H9 (cell line): ENCODE results near the gene SEBOX. TPM values are rescaled to one million over a fixed set of nuclear protein-coding genes. Genes with fewer than 3 reads are reported as not detected.
A peak's percentile ranks its signal among the peaks of the same experiment; 100 is the strongest.

Source experiments
- DNase-seq: peaks from one replicate; pipeline ENCODE4 v3.0.0-alpha.2; 2017
- H2AFZ ChIP-seq: one replicate; pipeline ENCODE4 v1.6.1; 2013; ENCODE audit warnings: mild to moderate bottlenecking, low read length, control low read depth, moderate library complexity
- H2AK5ac ChIP-seq: 2 replicates; pipeline ENCODE4 v1.6.1; 2013; ENCODE audit warnings: low read length, control low read depth, mixed read lengths; ENCODE audit not compliant: insufficient read length
- H2BK120ac ChIP-seq: one replicate; pipeline ENCODE4 v1.6.1; 2013; ENCODE audit warnings: low read depth, mild to moderate bottlenecking, low read length, control low read depth, inconsistent platforms; ENCODE audit not compliant: poor library complexity, severe bottlenecking
- H2BK12ac ChIP-seq: 2 replicates; pipeline ENCODE4 v1.6.1; 2013; ENCODE audit warnings: low read length, control low read depth, mixed read lengths, low read depth; ENCODE audit not compliant: insufficient read length
- H2BK15ac ChIP-seq: 2 replicates; pipeline ENCODE4 v1.6.1; 2013; ENCODE audit warnings: low read depth, low read length, control low read depth
- H2BK20ac ChIP-seq: one replicate; pipeline ENCODE4 v1.6.1; 2013; ENCODE audit warnings: low read depth, mild to moderate bottlenecking, low read length, control low read depth, inconsistent platforms; ENCODE audit not compliant: poor library complexity, severe bottlenecking
- H2BK5ac ChIP-seq: 2 replicates; pipeline ENCODE4 v1.6.1; 2013; ENCODE audit warnings: low read length, control low read depth, mixed read lengths; ENCODE audit not compliant: insufficient read length
- H3K14ac ChIP-seq: 2 replicates; pipeline ENCODE4 v1.6.1; 2013; ENCODE audit warnings: low read length, control low read depth; ENCODE audit not compliant: insufficient read depth
- H3K18ac ChIP-seq: 2 replicates; pipeline ENCODE4 v1.6.1; 2013; ENCODE audit warnings: low read depth, mild to moderate bottlenecking, mixed read lengths, low read length, control low read depth; ENCODE audit not compliant: insufficient read length
- H3K23ac ChIP-seq: 2 replicates; pipeline ENCODE4 v1.6.1; 2013; ENCODE audit warnings: low read length, control low read depth, mixed read lengths, low read depth; ENCODE audit not compliant: insufficient read length
- H3K23me2 ChIP-seq: 2 replicates; pipeline ENCODE4 v1.6.1; 2013; ENCODE audit warnings: low read depth, mild to moderate bottlenecking, mixed read lengths, low read length, control low read depth; ENCODE audit not compliant: insufficient read length, poor library complexity, severe bottlenecking
- H3K27ac ChIP-seq: 2 replicates; pipeline ENCODE4 v1.5.1; 2013; ENCODE audit warnings: low read length, control low read depth, mixed read lengths, low read depth; ENCODE audit not compliant: insufficient read length
- H3K27me3 ChIP-seq: 2 replicates; pipeline ENCODE4 v1.6.1; 2013; ENCODE audit warnings: low read length, control low read depth, inconsistent platforms; ENCODE audit not compliant: insufficient read depth
- H3K4ac ChIP-seq: 2 replicates; pipeline ENCODE4 v1.6.1; 2013; ENCODE audit warnings: low read depth, mild to moderate bottlenecking, control low read depth, inconsistent platforms, low read length, moderate library complexity
- H3K4me1 ChIP-seq: 2 replicates; pipeline ENCODE4 v1.6.1; 2013; ENCODE audit warnings: low read length, control low read depth, inconsistent platforms; ENCODE audit not compliant: insufficient read depth
- H3K4me2 ChIP-seq: 2 replicates; pipeline ENCODE4 v1.6.1; 2013; ENCODE audit warnings: low read length, control low read depth, mixed read lengths; ENCODE audit not compliant: insufficient read length, insufficient read depth
- H3K56ac ChIP-seq: 2 replicates; pipeline ENCODE4 v1.6.1; 2013; ENCODE audit warnings: low read depth, mild to moderate bottlenecking, mixed read lengths, low read length, control low read depth; ENCODE audit not compliant: insufficient read length
- H3K79me1 ChIP-seq: 2 replicates; pipeline ENCODE4 v1.6.1; 2013; ENCODE audit warnings: low read depth, mild to moderate bottlenecking, moderate library complexity, low read length, control low read depth, inconsistent platforms; ENCODE audit not compliant: insufficient read depth, poor library complexity, severe bottlenecking
- H3K79me2 ChIP-seq: 2 replicates; pipeline ENCODE4 v1.6.1; 2013; ENCODE audit warnings: low read length, control low read depth, inconsistent platforms; ENCODE audit not compliant: insufficient read depth
- H3K9ac ChIP-seq: 2 replicates; pipeline ENCODE4 v1.6.1; 2013; ENCODE audit warnings: low read length, control low read depth, mixed read lengths; ENCODE audit not compliant: insufficient read length; ENCODE audit errors: extremely low read depth
- H3K9me3 ChIP-seq: one replicate; pipeline ENCODE4 v1.6.1; 2013; ENCODE audit warnings: low read depth, low read length, inconsistent platforms; ENCODE audit not compliant: control insufficient read depth
- H3T11ph ChIP-seq: one replicate; pipeline ENCODE4 v1.6.1; 2013; ENCODE audit warnings: mild to moderate bottlenecking, low read length, control low read depth, inconsistent platforms
- H4K20me1 ChIP-seq: one replicate; pipeline ENCODE4 v1.6.1; 2013; ENCODE audit not compliant: control insufficient read depth, insufficient read length, insufficient read depth
- H4K5ac ChIP-seq: 2 replicates; pipeline ENCODE4 v1.6.1; 2013; ENCODE audit warnings: low read depth, mild to moderate bottlenecking, mixed read lengths, low read length, control low read depth; ENCODE audit not compliant: insufficient read length
- H4K8ac ChIP-seq: replicated peaks from 2 replicates; pipeline ENCODE4 v1.6.1; 2013; ENCODE audit warnings: low read length, control low read depth, mixed read lengths, low read depth; ENCODE audit not compliant: insufficient read length
- H4K91ac ChIP-seq: 2 replicates; pipeline ENCODE4 v1.6.1; 2013; ENCODE audit warnings: low read depth, mild to moderate bottlenecking, moderate library complexity, mixed read lengths, low read length, control low read depth; ENCODE audit not compliant: insufficient read length
- H3K27ac Mint-ChIP-seq, 3 experiments: 2 replicates in 2 of 3; 3 replicates in 1 of 3; pipeline ENCODE4 v1.8.0; 2020 to 2021; ENCODE audit warnings: mixed read lengths in 3 of 3, mild to moderate bottlenecking in 1 of 3, moderate library complexity in 1 of 3
- H3K27me3 Mint-ChIP-seq: 2 replicates; pipeline ENCODE4 v1.8.0; 2021; ENCODE audit warnings: low read depth, mild to moderate bottlenecking, moderate library complexity, mixed read lengths
- H3K36me3 Mint-ChIP-seq, 3 experiments: 2 replicates in 2 of 3; 3 replicates in 1 of 3; pipeline ENCODE4 v1.8.0; 2020 to 2021; ENCODE audit warnings: low read depth in 3 of 3, mixed read lengths in 3 of 3; ENCODE audit not compliant: insufficient read depth in 1 of 3
- H3K4me1 Mint-ChIP-seq, 2 experiments: 2 replicates each; pipeline ENCODE4 v1.8.0; 2020; ENCODE audit warnings: mixed read lengths in 2 of 2
- H3K4me3 Mint-ChIP-seq, 2 experiments: 2 replicates in 1 of 2; 3 replicates in 1 of 2; pipeline ENCODE4 v1.8.0; 2020 to 2021; ENCODE audit warnings: mild to moderate bottlenecking in 2 of 2, mixed read lengths in 2 of 2, moderate library complexity in 1 of 2
- H3K9me3 Mint-ChIP-seq, 2 experiments: 2 replicates in 1 of 2; 3 replicates in 1 of 2; pipeline ENCODE4 v1.8.0; 2020; ENCODE audit warnings: mild to moderate bottlenecking in 2 of 2, mixed read lengths in 2 of 2, moderate library complexity in 1 of 2
- WGBS: extraction: QIAGEN DNeasy Blood & Tissue Kit; methylation state at CpG from one replicate; pipeline ENCODE4 v1.1.7; 2013; ENCODE audit warnings: missing lambda C conversion rate, low lambda C conversion rate, mixed read lengths; ENCODE audit not compliant: insufficient read length; ENCODE audit errors: extremely low coverage; 5-methylcytosine and 5-hydroxymethylcytosine counted together
- total RNA-seq: library from RNA; stranded (reverse); gene quantifications from 2 replicates; pipeline ENCODE4 v1.2.1, GENCODE V29; 2021
- TF ChIP-seq, protein P1 (sequence below): fragments of 200-600 bp; sonication (generic); conservative IDR thresholded peaks from 3 replicates; pipeline ENCODE4 v1.8.0; 2021; ENCODE audit warnings: antibody characterized with exemption, mild to moderate bottlenecking

Gene SEBOX
- total RNA-seq, 1 experiment from 2014 or later, result not detected

DNA sequence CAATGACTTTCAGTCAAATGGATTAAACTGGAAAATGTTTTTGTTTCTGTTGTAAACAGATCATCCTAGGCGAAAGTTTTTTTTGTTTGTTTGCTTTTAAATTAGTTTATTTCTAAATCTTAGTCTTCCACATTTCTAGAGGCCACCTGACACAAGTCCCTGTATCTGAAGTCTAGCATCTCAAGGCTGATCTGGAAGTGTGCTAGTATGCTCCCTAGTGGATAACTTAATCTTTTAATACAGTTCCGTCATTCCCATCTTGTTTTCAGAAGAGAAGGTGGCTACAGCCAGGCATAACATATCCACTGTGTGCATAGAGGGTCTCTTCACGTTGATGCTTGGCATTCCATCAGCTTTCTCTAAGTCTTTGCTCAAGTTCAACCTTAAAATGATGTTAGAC is 37.3 kb downstream of the SEBOX start:
- H3K14ac ChIP-seq, result no peak overlapping the region
- no peak overlapping the region for H4K5ac ChIP-seq
- H3K9me3 ChIP-seq, result no peaks in the 10 kb centered on the region
- H3K18ac ChIP-seq, result no peak overlapping the region
- TF ChIP-seq, protein P1, sequence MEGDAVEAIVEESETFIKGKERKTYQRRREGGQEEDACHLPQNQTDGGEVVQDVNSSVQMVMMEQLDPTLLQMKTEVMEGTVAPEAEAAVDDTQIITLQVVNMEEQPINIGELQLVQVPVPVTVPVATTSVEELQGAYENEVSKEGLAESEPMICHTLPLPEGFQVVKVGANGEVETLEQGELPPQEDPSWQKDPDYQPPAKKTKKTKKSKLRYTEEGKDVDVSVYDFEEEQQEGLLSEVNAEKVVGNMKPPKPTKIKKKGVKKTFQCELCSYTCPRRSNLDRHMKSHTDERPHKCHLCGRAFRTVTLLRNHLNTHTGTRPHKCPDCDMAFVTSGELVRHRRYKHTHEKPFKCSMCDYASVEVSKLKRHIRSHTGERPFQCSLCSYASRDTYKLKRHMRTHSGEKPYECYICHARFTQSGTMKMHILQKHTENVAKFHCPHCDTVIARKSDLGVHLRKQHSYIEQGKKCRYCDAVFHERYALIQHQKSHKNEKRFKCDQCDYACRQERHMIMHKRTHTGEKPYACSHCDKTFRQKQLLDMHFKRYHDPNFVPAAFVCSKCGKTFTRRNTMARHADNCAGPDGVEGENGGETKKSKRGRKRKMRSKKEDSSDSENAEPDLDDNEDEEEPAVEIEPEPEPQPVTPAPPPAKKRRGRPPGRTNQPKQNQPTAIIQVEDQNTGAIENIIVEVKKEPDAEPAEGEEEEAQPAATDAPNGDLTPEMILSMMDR, result 0 out of 3 replicates have a peak, but pooled peaks have one; percentile 9
- no peak overlapping the region for H4K8ac ChIP-seq
- H3K23ac ChIP-seq, result no peak overlapping the region
- H3K79me1 ChIP-seq, result peaks cover 9% of the 10 kb centered on the region
- H3K4me3 Mint-ChIP-seq, result no peak overlapping the region
- H3K4me1 Mint-ChIP-seq, result peaks cover 5 to 6% of the 10 kb centered on the region in 2 experiments
- H2AK5ac ChIP-seq, result no peak overlapping the region
- H3K27me3 Mint-ChIP-seq, result no peaks in the 10 kb centered on the region
- H2AFZ ChIP-seq, result no peak overlapping the region
- H3T11ph ChIP-seq, result no peak overlapping the region
- H3K27ac Mint-ChIP-seq, result no peak overlapping the region
- no peak overlapping the region for H2BK15ac ChIP-seq
- H2BK12ac ChIP-seq, result no peak overlapping the region
- WGBS, result no CpG with 5 or more reads among the region's 3 CpGs
- H4K20me1 ChIP-seq, result peaks cover 3% of the 10 kb centered on the region
- no peak overlapping the region for H2BK20ac ChIP-seq
- H3K9me3 Mint-ChIP-seq, result no peaks in the 10 kb centered on the region
- H2BK5ac ChIP-seq, result no peak overlapping the region
- no peaks in the 10 kb centered on the region for H3K27me3 ChIP-seq
- H4K91ac ChIP-seq, result no peak overlapping the region
- no peak overlapping the region for H2BK120ac ChIP-seq
- no peak overlapping the region for H3K27ac ChIP-seq
- no peak overlapping the region for H3K9ac ChIP-seq
- H3K23me2 ChIP-seq, result no peaks in the 10 kb centered on the region
- peaks cover 22 to 44% (median 40%) of the 10 kb centered on the region in 3 experiments; a peak in 6 of 7 replicates for H3K36me3 Mint-ChIP-seq
- H3K4me2 ChIP-seq, result no peak overlapping the region
- DNase-seq, result peak; percentile 18
- H3K4me1 ChIP-seq, result no peaks in the 10 kb centered on the region
- peaks cover 23% of the 10 kb centered on the region; the same call in 1 of the 2 replicates for H3K79me2 ChIP-seq
- H3K56ac ChIP-seq, result no peak overlapping the region
- no peak overlapping the region for H3K4ac ChIP-seq
